ENCODE data around the gene AHCYL1. TPM values are rescaled to one million over a fixed set of nuclear protein-coding genes. Genes with fewer than 3 reads are reported as not detected.

The AHCYL1 gene
- polyA plus RNA-seq, 1 donor (not counting 4 experiments of a cell fraction or from before 2014, with no cell fraction given), result 64.8 TPM

DNA sequence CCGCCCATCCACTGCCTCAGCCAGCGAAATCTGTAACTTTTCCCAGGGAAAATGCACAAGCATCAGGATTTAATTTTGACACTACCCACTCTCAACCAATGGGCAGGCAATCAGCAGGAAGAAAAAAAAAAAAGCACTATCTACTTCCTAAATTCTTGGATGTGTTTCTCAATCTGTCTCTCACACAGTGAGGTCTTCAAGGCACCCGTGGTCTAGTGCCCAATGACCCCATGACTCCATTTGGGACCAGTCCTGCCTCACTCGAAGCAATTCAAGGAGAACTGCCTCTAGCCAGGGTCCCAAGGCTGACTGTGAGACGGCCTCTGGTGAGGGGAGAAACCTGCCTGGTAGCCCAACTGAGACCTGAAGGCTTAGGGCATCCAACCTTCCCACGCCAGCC lies 38.1 kb upstream of the AHCYL1 start:
- no peaks in the 10 kb centered on the region for H3K27me3 ChIP-seq (ENCODE audit: control insufficient read depth, extremely low read depth, insufficient read depth, low read length)
- H3K4me2 ChIP-seq (ENCODE audit: control insufficient read depth, extremely low read depth, insufficient read depth, low read depth, low read length), result no peak overlapping the region
- H3K9me3 ChIP-seq (ENCODE audit: control insufficient read depth, low read depth, low read length), result no peaks in the 10 kb centered on the region
- FAIRE-seq (no peak), DNase-seq (ENCODE audit: low read depth, low spot score) (no peak)
- H2AFZ ChIP-seq (ENCODE audit: control insufficient read depth, low read length), result no peak overlapping the region
- no peak overlapping the region for H3K9ac ChIP-seq (ENCODE audit: control insufficient read depth, extremely low read depth, insufficient read depth, low read length)
- TF ChIP-seq EZH2 (IDR thresholded peaks at IDR 0.05; ENCODE audit: low read length), result no peak
- TF ChIP-seq, protein P1, sequence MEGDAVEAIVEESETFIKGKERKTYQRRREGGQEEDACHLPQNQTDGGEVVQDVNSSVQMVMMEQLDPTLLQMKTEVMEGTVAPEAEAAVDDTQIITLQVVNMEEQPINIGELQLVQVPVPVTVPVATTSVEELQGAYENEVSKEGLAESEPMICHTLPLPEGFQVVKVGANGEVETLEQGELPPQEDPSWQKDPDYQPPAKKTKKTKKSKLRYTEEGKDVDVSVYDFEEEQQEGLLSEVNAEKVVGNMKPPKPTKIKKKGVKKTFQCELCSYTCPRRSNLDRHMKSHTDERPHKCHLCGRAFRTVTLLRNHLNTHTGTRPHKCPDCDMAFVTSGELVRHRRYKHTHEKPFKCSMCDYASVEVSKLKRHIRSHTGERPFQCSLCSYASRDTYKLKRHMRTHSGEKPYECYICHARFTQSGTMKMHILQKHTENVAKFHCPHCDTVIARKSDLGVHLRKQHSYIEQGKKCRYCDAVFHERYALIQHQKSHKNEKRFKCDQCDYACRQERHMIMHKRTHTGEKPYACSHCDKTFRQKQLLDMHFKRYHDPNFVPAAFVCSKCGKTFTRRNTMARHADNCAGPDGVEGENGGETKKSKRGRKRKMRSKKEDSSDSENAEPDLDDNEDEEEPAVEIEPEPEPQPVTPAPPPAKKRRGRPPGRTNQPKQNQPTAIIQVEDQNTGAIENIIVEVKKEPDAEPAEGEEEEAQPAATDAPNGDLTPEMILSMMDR (optimal IDR thresholded peaks at IDR 0.05 in 1 of 3, IDR thresholded peaks at IDR 0.05 in 1 of 3, conservative IDR thresholded peaks at IDR 0.05 in 1 of 3; ENCODE audit: extremely low read depth in 1 of 3, insufficient read depth in 2 of 3, low read length in 3 of 3), result no peak
- dilution Hi-C loops (cut with MboI; ENCODE audit: extremely low pct_ligation_motif_present, low sequenced_read_pairs), result no loop called here
- no peaks in the 10 kb centered on the region for H3K79me2 ChIP-seq (ENCODE audit: control insufficient read depth, insufficient read depth, low read length)
- H4K20me1 ChIP-seq (ENCODE audit: control insufficient read depth, extremely low read depth, insufficient read depth, low read length), result no peaks in the 10 kb centered on the region
- no peaks in the 10 kb centered on the region for H3K9me1 ChIP-seq (ENCODE audit: control insufficient read depth, extremely low read depth, insufficient read depth, low read length)
- no peaks in the 10 kb centered on the region for H3K36me3 ChIP-seq (ENCODE audit: control insufficient read depth in 2 of 2, extremely low read depth in 1 of 2, insufficient read depth in 2 of 2, low read length in 2 of 2)
- no peaks in the 10 kb centered on the region for H3K4me1 ChIP-seq (ENCODE audit: control insufficient read depth, extremely low read depth, insufficient read depth, low read length)
- no peak overlapping the region for H3K27ac ChIP-seq (ENCODE audit: control insufficient read depth, insufficient read depth, low read length)
- no peak overlapping the region for H3K4me3 ChIP-seq (ENCODE audit: control insufficient read depth in 2 of 3, extremely low read depth in 1 of 3, insufficient read depth in 2 of 3, low read depth in 1 of 3, low read length in 3 of 3)

DNA sequence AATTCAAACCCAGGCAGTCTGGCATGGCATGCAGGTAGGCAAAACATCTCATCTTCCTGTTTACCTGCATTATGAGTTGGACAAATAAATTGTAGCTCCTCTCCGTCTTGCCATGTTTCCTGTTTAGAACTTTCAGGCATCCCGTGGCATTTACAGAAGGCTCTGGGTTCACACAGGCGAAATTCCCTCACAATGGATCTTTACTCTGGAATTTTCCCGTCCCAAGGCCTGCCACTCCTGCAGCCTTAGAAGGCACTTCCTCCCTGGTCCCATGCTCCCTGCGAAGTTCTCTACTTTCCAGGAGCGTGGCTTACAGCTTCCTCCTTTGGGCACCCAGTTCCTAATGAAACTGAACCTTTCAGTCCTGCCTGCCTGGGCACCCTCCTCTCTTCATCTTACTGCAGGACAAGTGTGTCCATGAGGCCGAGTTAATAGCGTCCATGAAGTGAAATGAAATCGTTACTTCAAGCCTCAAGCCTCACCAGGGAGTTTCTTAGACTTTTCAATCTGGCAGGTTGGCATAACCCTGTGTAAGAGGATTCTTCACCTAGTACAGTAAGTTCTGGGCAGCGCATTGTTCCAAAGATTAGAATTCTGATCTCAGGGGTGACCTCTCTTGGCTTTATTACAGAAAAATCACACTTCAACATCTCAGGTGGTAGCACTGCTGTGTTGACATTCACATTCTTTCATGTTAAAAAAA lies 36.8 kb upstream of the AHCYL1 start:
- no peaks in the 10 kb centered on the region for H3K36me3 ChIP-seq (ENCODE audit: control insufficient read depth in 2 of 2, extremely low read depth in 1 of 2, insufficient read depth in 2 of 2, low read length in 2 of 2)
- dilution Hi-C loops (cut with MboI; ENCODE audit: extremely low pct_ligation_motif_present, low sequenced_read_pairs), result no loop called here
- H3K27ac ChIP-seq (ENCODE audit: control insufficient read depth, insufficient read depth, low read length), result no peak overlapping the region
- no peaks in the 10 kb centered on the region for H3K9me1 ChIP-seq (ENCODE audit: control insufficient read depth, extremely low read depth, insufficient read depth, low read length)
- no peaks in the 10 kb centered on the region for H3K4me1 ChIP-seq (ENCODE audit: control insufficient read depth, extremely low read depth, insufficient read depth, low read length)
- no peak overlapping the region for H3K9ac ChIP-seq (ENCODE audit: control insufficient read depth, extremely low read depth, insufficient read depth, low read length)
- no peaks in the 10 kb centered on the region for H3K27me3 ChIP-seq (ENCODE audit: control insufficient read depth, extremely low read depth, insufficient read depth, low read length)
- no peak overlapping the region for H2AFZ ChIP-seq (ENCODE audit: control insufficient read depth, low read length)
- FAIRE-seq, result no peak
- no peak overlapping the region for H3K4me3 ChIP-seq (ENCODE audit: control insufficient read depth in 2 of 3, extremely low read depth in 1 of 3, insufficient read depth in 2 of 3, low read depth in 1 of 3, low read length in 3 of 3)
- no peaks in the 10 kb centered on the region for H4K20me1 ChIP-seq (ENCODE audit: control insufficient read depth, extremely low read depth, insufficient read depth, low read length)
- DNase-seq (ENCODE audit: low read depth, low spot score), result no peak
- H3K9me3 ChIP-seq (ENCODE audit: control insufficient read depth, low read depth, low read length), result no peaks in the 10 kb centered on the region
- H3K79me2 ChIP-seq (ENCODE audit: control insufficient read depth, insufficient read depth, low read length), result no peaks in the 10 kb centered on the region
- H3K4me2 ChIP-seq (ENCODE audit: control insufficient read depth, extremely low read depth, insufficient read depth, low read depth, low read length), result no peak overlapping the region
- TF ChIP-seq, protein P1 (optimal IDR thresholded peaks at IDR 0.05 in 1 of 3, IDR thresholded peaks at IDR 0.05 in 1 of 3, conservative IDR thresholded peaks at IDR 0.05 in 1 of 3; ENCODE audit: extremely low read depth in 1 of 3, insufficient read depth in 2 of 3, low read length in 3 of 3), result no peak
- no peak for TF ChIP-seq EZH2 (IDR thresholded peaks at IDR 0.05; ENCODE audit: low read length)
